Coronary artery (tissue), 2 donors: ENCODE data around the gene SERPIND1.
A peak's percentile ranks its signal among the peaks of the same experiment; 100 is the strongest.

ENCODE experiments used
- DNase-seq: peaks from one replicate; pipeline ENCODE4 v3.0.0-alpha.2; 2017; ENCODE audit warnings: low spot score
- H3K27ac ChIP-seq, 2 donors: fragments of 200-600 bp; sonication (generic); one replicate each; pipeline ENCODE4 v1.5.1; 2016 to 2019
- H3K4me3 ChIP-seq: fragments of 200-600 bp; sonication (generic); 2 replicates; pipeline ENCODE4 v1.5.1; 2016; ENCODE audit warnings: mild to moderate bottlenecking, moderate library complexity
- CTCF ChIP-seq: fragments of 200-600 bp; sonication (generic); IDR thresholded peaks from one replicate; pipeline ENCODE4 v1.5.1; 2019; ENCODE audit warnings: antibody characterized with exemption

Gene SERPIND1

DNA sequence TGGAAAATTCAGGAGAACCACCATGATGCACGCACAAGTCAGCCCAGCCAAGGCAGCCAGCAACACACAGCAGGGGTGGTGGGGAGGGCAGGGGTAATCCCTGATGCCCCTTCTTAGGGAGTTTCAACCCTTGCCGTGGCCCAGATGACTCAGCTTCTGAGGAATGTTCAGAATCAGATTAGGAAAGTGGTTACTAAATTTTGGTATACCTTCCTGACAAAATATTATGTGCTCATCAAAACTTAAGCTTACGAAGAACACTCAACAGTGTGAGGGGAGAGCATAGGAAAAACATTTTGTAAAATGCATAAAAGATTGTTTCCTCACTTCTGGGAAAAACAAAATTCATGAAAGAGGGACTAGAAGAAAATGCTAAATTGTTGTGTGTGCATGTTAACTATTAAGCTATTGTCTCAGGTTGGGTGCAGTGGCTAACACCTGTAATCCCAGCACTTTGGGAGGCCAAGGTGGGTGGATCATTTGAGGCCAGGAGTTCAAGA, 32.1 kb downstream of the SERPIND1 start:
- H3K4me3 ChIP-seq: no peak overlapping the region
- no peak overlapping the region for H3K27ac ChIP-seq
- peak; percentile 41 for DNase-seq
- TF ChIP-seq CTCF: no peak

- DNase-seq: peak; percentile 19
- TF ChIP-seq CTCF: no peak
- no peak overlapping the region for H3K4me3 ChIP-seq
- no peak overlapping the region for H3K27ac ChIP-seq
Observed at GRCh38 chr22:20807315-20807752, 33.4 kb downstream of the SERPIND1 start.

DNA sequence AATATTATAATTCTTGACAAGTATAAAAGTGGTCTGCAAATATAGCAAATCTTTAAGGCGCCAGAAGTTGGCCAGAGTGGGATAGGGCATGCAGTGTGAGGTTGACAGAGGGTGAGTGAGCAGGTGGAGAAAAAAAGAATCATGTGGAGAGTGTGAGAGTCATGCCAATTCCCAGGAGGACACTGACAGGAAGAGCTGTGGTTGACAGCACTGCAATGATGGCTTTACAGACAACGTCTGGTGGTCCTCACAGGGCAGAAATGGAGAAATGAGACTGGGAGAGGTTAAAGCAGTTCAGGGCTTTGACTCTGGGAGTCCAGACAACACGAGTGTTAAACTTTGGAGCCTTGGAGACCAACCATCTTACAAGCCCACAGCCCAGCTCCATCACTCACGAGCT, 34.9 kb downstream of the SERPIND1 start:
- H3K4me3 ChIP-seq: no peak overlapping the region
- TF ChIP-seq CTCF: no peak
- no peak overlapping the region for H3K27ac ChIP-seq
- DNase-seq: no peak

DNA sequence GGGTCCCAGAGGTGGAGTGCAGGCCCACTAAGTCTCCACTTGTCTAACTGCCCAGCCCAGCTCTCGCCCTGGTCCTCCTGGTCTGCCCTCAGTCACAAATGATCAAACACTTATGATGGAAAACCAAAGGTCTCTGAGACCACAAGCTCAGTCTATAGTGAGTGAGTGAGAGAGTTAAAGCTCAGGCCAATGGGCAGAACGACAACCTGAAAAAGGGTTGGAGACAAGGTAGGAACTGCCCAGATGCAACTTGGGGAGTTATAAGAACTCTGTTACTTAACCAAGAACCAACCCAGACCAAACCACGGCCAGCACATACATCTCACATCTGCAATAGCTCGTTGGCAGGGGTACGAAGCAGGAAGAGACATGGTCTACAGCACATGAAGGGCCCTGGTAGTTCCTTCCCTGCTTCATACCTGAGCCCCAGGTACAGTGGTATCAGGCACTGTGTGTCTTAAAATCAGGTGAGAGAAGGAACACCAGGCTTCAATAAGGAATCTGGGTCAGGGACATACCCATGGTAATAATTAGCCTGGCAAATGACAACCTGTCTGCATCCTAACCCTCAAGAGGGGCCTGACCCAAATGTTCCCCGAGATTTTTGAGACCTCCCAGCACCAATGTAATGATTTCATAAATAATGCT, 35.7 kb downstream of the SERPIND1 start:
- no peak overlapping the region for H3K27ac ChIP-seq
- no peak for DNase-seq
- H3K4me3 ChIP-seq: no peak overlapping the region
- no peak for TF ChIP-seq CTCF

DNA sequence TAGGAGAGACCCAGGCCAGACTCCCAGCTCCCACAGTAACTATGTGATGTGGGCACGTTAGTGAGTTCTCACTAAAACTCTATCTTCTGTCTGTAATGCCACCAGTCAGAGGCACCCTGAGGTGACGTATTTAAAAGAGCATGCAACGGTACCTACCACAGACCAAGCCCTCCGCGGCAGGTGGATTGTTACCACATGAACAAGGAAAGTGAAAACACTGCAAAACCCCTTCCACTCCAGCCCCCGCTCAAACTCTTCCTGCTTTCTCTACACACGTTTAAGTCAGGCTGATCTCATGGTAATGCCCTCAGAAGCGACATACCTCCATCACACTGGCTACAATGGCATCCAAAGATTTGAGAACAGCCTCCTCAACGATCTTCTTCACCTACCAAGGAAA, 36.7 kb downstream of the SERPIND1 start:
- Histone ChIP-seq H3K4me3 (no peak overlapping the region), H3K27ac (no peak overlapping the region)
- no peak for TF ChIP-seq CTCF
- no peak for DNase-seq

- DNase-seq: no peak
- TF ChIP-seq CTCF: no peak
- Histone ChIP-seq H3K27ac (no peak overlapping the region), H3K4me3 (no peak overlapping the region)
Observed at GRCh38 chr22:20811171-20811570, 37.3 kb downstream of the SERPIND1 start.

DNA sequence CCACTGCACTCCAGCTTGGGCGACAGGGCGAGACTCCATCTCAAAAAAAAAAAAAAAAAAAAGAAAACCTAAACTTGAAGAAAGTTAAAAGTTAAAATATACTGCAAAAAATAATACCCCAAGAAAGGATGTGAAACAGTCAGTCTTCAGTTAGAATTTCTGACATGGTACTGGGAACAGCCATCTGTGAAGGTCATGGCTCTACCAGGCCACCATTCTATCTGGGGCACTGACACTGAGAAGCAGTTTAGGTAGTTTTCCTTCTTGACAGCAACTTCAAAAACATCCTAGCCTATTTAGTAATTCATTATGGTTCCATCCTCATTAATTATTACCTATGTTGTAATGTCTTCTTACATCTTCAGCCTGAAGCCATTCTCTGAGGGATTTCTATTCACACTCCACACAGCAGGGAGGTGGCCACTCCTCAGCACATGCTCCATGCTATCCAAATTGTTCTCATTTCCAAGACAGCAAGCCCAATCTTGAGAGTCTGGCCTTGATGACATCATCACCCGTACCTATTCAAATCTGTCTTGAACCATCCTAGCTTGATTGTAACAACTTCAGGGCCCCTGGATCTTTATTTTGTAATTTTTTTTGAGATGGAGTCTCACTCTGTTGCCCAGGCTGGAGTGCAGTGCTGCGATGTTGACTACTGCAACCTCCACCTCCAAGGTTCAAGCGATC, 38.2 kb downstream of the SERPIND1 start:
- Histone ChIP-seq H3K4me3 (no peak overlapping the region), H3K27ac (no peak overlapping the region)
- TF ChIP-seq CTCF: no peak
- no peak for DNase-seq
